A549 treated with Mapracorat at 1 μM for 4 hours (cell line): Measurements from ENCODE around the gene CRACR2B. TPM values are rescaled to one million over a fixed set of nuclear protein-coding genes. Genes with fewer than 3 reads are reported as not detected.

ENCODE experiments used
- total RNA-seq: library from RNA; stranded (reverse); fragments of 200-300 nt; extraction: Qiagen RNA extraction; gene quantifications from 5 replicates; pipeline ENCODE4 v1.2.3, GENCODE V29; 2022

CRACR2B gene
- 4.0 to 6.3 TPM (median 5.2 TPM) in 5 replicates for total RNA-seq

GRCh38 chr11:827897-828192 is at the start of gene CRACR2B:
Gene CRACR2B (plus strand): TSS chr11:827919. CDS start chr11:828608, 689 bp downstream.

GRCh38 chr11:789943-790342 is 37.8 kb upstream of the CRACR2B start, which contains the start of gene CEND1:
Gene CEND1 (minus strand): TSS chr11:790090. CDS start chr11:788576, 1,514 bp downstream.

GRCh38 chr11:798093-798713 is 29.5 kb upstream of the CRACR2B start, which contains the start of gene SLC25A22:
Gene SLC25A22 (minus strand): TSS chr11:798281. CDS start chr11:795006, 3,275 bp downstream.

GRCh38 chr11:809287-810039 is 18.3 kb upstream of the CRACR2B start, which contains the start of gene RPLP2:
Gene RPLP2 (plus strand): TSS chr11:809967. CDS start chr11:810235, 268 bp downstream.

GRCh38 chr11:818396-819128 is 9.2 kb upstream of the CRACR2B start, which contains the start of gene PNPLA2:
Gene PNPLA2 (plus strand): TSS chr11:818914. CDS start chr11:819719, 805 bp downstream.

GRCh38 chr11:832529-833113 is 4.9 kb downstream of the CRACR2B start, which contains the start of gene CD151:
Gene CD151 (plus strand): TSS chr11:832952. CDS start chr11:836070, 3,118 bp downstream.

GRCh38 chr11:842370-843002 is 14.8 kb downstream of the CRACR2B start, which contains the start of the genes POLR2L and TSPAN4:
Gene POLR2L (minus strand): TSS chr11:842529. CDS start chr11:842508, 21 bp downstream.
Gene TSPAN4 (plus strand): TSS chr11:842852. CDS start chr11:850305, 7,453 bp downstream.

Other genes starting within 250 kb of the CRACR2B start
- gene IRF7, start 212.0 kb upstream of the CRACR2B start, total RNA-seq, result 5.0 to 7.9 TPM (median 6.0 TPM) in 5 replicates
- 0.06 to 0.26 TPM (median 0.18 TPM) in 4 of 5 replicates, not detected in the other for gene CDHR5, start 203.0 kb upstream of the CRACR2B start, total RNA-seq
- gene SCT, start 200.7 kb upstream of the CRACR2B start, total RNA-seq, result not detected in 5 replicates
- 0.09 to 0.64 TPM (median 0.32 TPM) in 5 replicates for gene DRD4, start 190.7 kb upstream of the CRACR2B start, total RNA-seq
- 24.1 to 34.9 TPM (median 32.0 TPM) in 5 replicates for gene DEAF1, start 132.7 kb upstream of the CRACR2B start, total RNA-seq
- gene TMEM80, start 132.1 kb upstream of the CRACR2B start, total RNA-seq, result 7.6 to 12.4 TPM (median 8.4 TPM) in 5 replicates
- 68.5 to 140 TPM (median 124 TPM) in 5 replicates for gene EPS8L2, start 121.7 kb upstream of the CRACR2B start, total RNA-seq
- 389 to 446 TPM (median 405 TPM) in 5 replicates for gene TALDO1, start 80.5 kb upstream of the CRACR2B start, total RNA-seq
- 34.1 to 52.3 TPM (median 47.9 TPM) in 5 replicates for gene GATD1, start 50.4 kb upstream of the CRACR2B start, total RNA-seq
- 1.9 to 2.7 TPM (median 2.2 TPM) in 5 replicates for gene CEND1, start 37.8 kb upstream of the CRACR2B start, total RNA-seq
- 21.8 to 38.2 TPM (median 32.3 TPM) in 5 replicates for gene SLC25A22, start 29.6 kb upstream of the CRACR2B start, total RNA-seq
- gene PIDD1, start 22.7 kb upstream of the CRACR2B start, total RNA-seq, result 9.5 to 16.4 TPM (median 14.6 TPM) in 5 replicates
- 1,691 to 2,493 TPM (median 2,369 TPM) in 5 replicates for gene RPLP2, start 18.0 kb upstream of the CRACR2B start, total RNA-seq
- gene PNPLA2, start 9.0 kb upstream of the CRACR2B start, total RNA-seq, result 41.0 to 62.3 TPM (median 56.7 TPM) in 5 replicates
- 806 to 852 TPM (median 825 TPM) in 5 replicates for gene CD151, start 5.0 kb downstream of the CRACR2B start, total RNA-seq
- 607 to 738 TPM (median 630 TPM) in 5 replicates for gene POLR2L, start 14.6 kb downstream of the CRACR2B start, total RNA-seq
- gene TSPAN4, start 14.9 kb downstream of the CRACR2B start, total RNA-seq, result 128 to 207 TPM (median 190 TPM) in 5 replicates
- gene CHID1, start 82.9 kb downstream of the CRACR2B start, total RNA-seq, result 71.0 to 76.7 TPM (median 73.6 TPM) in 5 replicates
- 32.5 to 39.1 TPM (median 37.7 TPM) in 5 replicates for gene AP2A2, start 98.0 kb downstream of the CRACR2B start, total RNA-seq
- gene MUC6, start 208.8 kb downstream of the CRACR2B start, total RNA-seq, result 0.01 to 0.02 TPM in 2 of 5 replicates, not detected in the others
- 0.06 to 0.23 TPM (median 0.11 TPM) in 5 replicates for gene MUC2, start 247.0 kb downstream of the CRACR2B start, total RNA-seq